Activated T-cell treated with anti-CD3 and anti-CD28 coated beads, Interleukin-2, amount 50 U/mL, for 48 hours (primary cell): ENCODE measurements around the gene SMARCD2.
A peak's percentile ranks its signal among the peaks of the same experiment; 100 is the strongest.

Source experiments
- DNase-seq, 2 experiments: peaks; one replicate each; pipeline ENCODE4 v3.0.0-alpha.2; 2020

The SMARCD2 gene

DNA sequence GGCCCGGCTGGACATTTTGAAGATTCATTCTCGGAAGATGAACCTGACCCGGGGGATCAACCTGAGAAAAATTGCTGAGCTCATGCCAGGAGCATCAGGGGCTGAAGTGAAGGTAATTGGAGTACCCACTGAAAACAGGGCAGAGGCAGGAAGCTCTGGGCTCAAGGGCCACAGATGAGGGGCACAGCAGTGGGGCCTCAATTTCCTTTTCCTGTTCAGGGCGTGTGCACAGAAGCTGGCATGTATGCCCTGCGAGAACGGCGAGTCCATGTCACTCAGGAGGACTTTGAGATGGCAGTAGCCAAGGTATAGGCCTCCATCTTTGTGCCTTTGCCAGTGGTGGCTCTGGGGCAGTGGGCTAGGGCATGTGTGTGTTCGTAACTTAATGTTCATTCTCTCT is 11.0 kb downstream of the SMARCD2 start:
- no peak for DNase-seq

- DNase-seq: peak in 1 of 2 experiments; percentile 16
Measured at GRCh38 chr17:63830904-63831491, 11.5 kb downstream of the SMARCD2 start.

- DNase-seq: no peak
Measured at GRCh38 chr17:63830278-63830677, 12.2 kb downstream of the SMARCD2 start.

- no peak for DNase-seq
Measured at GRCh38 chr17:63828936-63829335, 13.5 kb downstream of the SMARCD2 start.

DNA sequence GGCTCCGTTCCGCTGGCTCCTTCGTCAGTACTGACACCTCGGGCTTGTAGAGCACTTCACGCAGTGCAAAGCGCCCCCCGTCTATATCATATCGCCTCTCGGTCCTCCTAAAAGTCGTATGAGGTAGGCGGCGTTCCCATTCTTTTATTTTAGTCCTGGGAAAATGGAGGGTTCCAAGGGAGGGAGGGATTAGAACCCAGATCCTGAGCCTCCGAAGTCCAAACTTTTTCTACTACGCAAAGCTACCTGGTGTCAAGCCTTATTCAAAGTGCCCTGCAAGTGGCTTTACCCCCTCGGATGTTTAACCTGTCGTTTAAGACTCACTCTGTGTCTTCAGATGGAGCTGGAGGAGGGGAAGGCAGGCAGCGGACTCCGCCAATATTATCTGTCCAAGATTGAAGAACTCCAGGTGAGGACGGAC is 14.7 kb downstream of the SMARCD2 start:
- peak in 1 of 2 experiments; percentile 26 for DNase-seq

- DNase-seq: peak; percentile 95 to 96
Measured at GRCh38 chr17:63827002-63827800, 15.3 kb downstream of the SMARCD2 start, which contains the start of the genes FTSJ3 and PSMC5. Gene FTSJ3 (minus strand): TSS chr17:63827663. CDS start chr17:63826902, 761 bp downstream. Gene PSMC5 (plus strand): TSS chr17:63827431. CDS start chr17:63827491, 60 bp downstream.

DNA sequence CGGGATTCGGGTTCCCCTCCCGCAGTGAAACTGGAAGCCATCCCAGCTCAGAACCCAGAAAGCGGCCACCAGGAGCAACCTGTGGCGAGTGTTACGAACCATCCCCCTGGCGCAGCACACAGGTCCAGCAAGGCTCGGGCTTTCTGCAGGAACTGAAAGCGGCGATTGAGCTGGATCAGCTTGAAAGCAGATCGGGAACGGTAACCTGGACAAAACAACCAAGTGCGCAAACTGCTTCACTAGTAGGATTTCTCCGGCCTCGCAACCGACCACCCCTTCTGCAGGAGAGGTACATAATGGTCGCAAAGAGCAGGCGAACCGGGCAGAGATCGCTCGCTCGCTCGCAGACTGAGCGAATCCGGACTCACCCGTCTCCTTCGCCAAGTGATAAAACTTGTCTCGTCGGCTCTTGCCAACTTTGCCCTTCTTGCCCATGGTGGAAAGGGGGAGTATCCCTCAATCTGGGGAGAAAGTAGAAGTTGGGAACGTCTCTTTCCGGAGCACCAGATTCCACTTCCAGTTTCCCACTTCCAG is 15.9 kb downstream of the SMARCD2 start:
- peak in 1 of 2 experiments; percentile 28 for DNase-seq

GRCh38 chr17:63824362-63824761 is 18.1 kb downstream of the SMARCD2 start:
- no peak for DNase-seq

- DNase-seq: no peak
Measured at GRCh38 chr17:63823659-63824331, 18.7 kb downstream of the SMARCD2 start.

DNA sequence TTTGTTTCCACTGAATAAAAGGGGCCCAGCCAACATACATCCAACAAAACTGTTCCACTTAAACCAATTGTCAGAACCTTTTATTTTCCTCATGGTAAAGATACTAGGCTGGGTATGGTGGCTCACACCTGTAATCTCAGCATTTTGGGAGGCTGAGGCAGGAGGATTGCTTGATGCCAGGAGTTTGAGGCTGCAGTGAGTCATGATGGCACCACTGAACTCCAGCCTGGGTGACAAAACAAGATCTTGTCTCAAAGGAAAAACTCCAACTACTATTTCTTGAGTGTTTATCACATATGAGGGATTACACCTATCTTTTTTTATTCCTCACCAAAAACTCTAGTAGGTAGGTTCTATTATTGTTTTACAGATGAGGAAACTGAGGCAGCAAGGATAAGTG is 19.9 kb downstream of the SMARCD2 start:
- DNase-seq: no peak

DNA sequence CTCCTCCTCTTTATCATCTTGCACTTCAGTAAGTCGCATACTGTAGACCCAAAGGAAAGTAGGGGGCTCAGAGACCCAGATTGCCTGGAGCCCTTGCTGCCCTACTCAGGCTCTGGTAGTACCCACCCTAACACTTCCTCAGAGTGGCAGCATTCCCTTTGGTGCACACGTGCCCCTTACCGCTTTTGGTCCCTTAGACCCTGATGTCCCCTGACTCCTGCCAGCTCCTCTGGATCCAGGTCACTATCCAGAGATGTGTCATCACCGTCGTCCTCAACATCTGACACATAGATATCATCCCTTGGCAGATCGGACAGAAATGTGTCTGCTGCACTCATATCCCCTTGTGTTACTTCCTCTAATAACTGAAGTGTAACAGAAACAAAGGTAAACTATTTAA is 20.7 kb downstream of the SMARCD2 start:
- DNase-seq: no peak

- DNase-seq: no peak
Measured at GRCh38 chr17:63820963-63821561, 21.4 kb downstream of the SMARCD2 start.

DNA sequence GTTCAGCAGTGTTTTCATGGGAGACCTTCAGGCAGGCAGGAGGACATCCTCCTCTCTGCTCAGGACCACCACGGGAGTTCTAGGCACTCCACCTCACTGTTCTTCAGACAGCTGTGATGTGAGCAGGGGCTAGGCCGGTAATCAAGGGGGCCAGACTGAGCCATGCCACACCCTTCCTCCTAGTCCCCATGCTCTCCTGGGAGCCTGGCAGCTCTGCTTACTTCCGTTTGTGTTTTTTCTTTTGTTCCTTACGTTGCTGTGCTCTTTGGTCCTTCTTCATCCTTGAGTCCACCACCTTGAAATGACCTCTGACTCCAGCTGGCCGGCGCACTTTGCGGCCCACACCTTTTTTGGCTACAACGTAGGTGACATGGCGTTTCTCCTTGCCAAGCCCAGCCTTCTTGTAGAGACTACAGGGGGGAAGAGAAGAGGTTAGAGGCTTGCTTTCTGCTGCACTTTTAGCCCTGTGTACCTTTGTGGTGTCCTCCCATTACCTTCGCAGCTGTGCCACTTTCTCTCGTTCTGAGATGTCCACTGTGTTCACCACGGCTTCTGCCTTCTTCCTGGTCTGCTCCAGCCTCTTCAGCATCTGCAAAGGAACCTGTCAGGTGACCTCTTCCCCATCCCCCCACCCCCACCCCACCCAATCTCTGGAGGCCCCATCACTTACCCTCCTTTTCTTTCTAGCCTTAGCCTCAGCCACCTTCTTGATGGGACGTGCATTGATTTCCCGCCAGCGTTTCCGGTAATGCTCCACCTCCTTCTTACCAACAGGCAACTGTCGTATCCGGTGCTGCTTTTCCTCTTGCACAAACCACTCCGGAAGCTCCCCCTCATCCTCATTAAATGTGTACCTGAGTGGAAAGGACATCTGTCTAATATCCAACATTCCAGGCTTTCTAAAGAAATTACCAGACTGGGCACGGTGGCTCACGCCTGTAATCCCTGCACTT is 22.6 kb downstream of the SMARCD2 start:
- DNase-seq: peak in 1 of 2 experiments; percentile 26

- no peak for DNase-seq
Measured at GRCh38 chr17:63819131-63819530, 23.4 kb downstream of the SMARCD2 start.

DNA sequence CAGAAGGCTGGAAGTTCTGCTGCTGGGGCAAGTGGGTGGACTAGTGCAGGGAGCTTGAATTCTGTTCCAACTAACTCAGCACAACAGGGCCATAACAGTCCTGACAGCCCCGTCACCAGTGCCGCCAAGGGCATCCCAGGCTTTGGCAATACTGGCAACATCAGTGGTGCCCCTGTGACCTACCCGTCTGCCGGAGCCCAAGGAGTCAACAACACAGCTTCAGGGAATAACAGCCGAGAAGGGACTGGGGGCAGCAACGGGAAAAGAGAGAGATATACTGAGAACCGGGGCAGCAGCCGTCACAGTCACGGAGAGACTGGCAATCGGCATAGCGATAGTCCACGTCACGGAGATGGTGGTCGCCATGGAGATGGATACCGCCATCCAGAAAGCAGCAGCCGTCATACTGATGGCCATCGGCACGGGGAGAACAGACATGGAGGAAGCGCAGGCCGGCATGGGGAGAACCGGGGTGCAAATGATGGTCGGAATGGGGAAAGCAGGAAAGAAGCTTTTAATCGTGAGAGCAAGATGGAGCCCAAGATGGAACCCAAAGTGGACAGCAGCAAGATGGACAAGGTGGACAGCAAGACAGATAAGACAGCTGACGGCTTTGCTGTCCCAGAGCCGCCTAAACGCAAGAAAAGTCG is 24.6 kb downstream of the SMARCD2 start:
- DNase-seq: no peak

GRCh38 chr17:63816669-63817068 is 25.8 kb downstream of the SMARCD2 start:
- DNase-seq: no peak

DNA sequence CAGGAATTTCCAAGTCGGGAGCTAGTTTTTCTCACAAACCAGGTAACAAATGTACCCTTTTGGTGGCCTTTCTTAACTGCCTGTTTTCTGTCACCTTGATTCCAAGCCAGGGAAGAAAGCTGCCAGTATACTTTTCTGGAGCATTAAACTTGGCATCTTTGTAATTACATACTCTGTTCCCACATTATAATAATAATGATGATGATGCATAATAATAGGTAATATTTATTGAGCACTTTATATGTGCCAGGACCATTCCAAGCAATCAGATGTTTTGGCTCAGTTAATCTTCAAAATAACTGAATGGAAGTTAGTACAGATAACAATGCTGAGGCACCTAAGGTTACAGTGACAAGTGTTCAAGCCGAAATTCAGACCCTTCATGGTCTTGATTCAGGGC is 26.4 kb downstream of the SMARCD2 start:
- DNase-seq: no peak

GRCh38 chr17:63809970-63810369 is 32.5 kb downstream of the SMARCD2 start:
- DNase-seq: no peak

DNA sequence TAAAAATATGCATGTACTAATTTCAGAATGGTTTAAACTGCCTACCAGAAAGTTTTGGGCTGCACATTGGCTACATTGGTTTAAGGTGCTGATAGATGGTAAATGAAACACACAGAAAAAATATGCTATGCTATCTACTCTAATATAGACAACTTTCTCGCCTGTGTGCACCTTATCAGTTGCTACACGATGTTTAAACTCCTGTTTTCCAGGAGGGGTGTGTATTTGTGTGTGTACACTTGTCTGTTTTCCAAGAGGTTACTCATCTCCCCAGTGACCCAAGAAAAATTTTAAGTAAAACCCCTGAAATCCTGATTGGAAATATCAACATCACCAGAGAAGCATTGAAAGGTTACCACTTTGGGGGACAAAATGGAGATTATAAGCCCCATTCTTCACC is 36.9 kb downstream of the SMARCD2 start:
- no peak for DNase-seq

GRCh38 chr17:63804328-63804727 is 38.2 kb downstream of the SMARCD2 start:
- DNase-seq: no peak

DNA sequence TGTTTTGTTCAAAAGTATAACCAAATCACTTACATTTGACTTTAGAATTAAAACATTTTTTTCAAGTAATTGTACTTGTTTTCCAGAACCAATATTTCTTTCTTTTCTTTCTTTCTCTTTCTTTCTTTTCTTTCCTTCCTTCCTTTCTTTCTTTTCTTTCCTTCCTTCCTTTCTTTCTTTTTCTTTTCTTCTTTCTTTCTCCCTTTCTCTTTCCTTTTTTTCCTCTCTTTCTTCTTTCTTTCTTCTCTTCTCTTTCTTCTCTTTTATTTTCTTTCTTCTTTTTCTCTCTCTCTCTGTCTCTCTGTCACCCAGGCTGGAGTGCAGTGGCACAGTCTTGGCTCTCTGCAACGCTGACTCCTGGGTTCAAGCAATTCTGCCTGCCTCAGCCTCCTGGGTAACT is 41.7 kb downstream of the SMARCD2 start:
- DNase-seq: no peak
